Endodermal cell (in vitro differentiated cells): Measurements from ENCODE around the gene SLC5A5. TPM values are rescaled to one million over a fixed set of nuclear protein-coding genes. Genes with fewer than 3 reads are reported as not detected.

Experiments
- DNase-seq: peaks from one replicate; pipeline ENCODE4 v3.0.0-alpha.2; 2017
- H3K27ac ChIP-seq: 2 replicates; pipeline ENCODE4 v1.5.1; 2013; ENCODE audit warnings: mild to moderate bottlenecking, low read depth, low read length, moderate library complexity
- H3K27me3 ChIP-seq: 2 replicates; pipeline ENCODE4 v1.6.1; 2013; ENCODE audit warnings: mild to moderate bottlenecking, low read length, moderate library complexity; ENCODE audit not compliant: insufficient read depth, control insufficient read depth, poor library complexity, severe bottlenecking
- H3K36me3 ChIP-seq: 2 replicates; pipeline ENCODE4 v1.7.0; 2013; ENCODE audit warnings: mild to moderate bottlenecking, low read length, moderate library complexity; ENCODE audit not compliant: control insufficient read depth, insufficient read depth
- H3K4me1 ChIP-seq: one replicate; pipeline ENCODE4 v1.7.0; 2013; ENCODE audit warnings: low read length; ENCODE audit not compliant: control insufficient read depth, insufficient read depth
- H3K4me3 ChIP-seq: 2 replicates; pipeline ENCODE4 v1.5.1; 2013; ENCODE audit warnings: mild to moderate bottlenecking, low read length, moderate library complexity
- H3K9ac ChIP-seq: 2 replicates; pipeline ENCODE4 v1.6.1; 2013; ENCODE audit warnings: mild to moderate bottlenecking, low read length, moderate library complexity; ENCODE audit not compliant: poor library complexity, severe bottlenecking; ENCODE audit errors: extremely low read depth
- H3K9me3 ChIP-seq: 2 replicates; pipeline ENCODE4 v1.6.1; 2013; ENCODE audit warnings: mild to moderate bottlenecking, low read length, moderate library complexity; ENCODE audit not compliant: control insufficient read depth
- H3K27ac Mint-ChIP-seq: 2 replicates; pipeline ENCODE4 v1.8.0; 2020; ENCODE audit warnings: mixed read lengths
- H3K27me3 Mint-ChIP-seq: 2 replicates; pipeline ENCODE4 v1.8.0; 2021; ENCODE audit warnings: mild to moderate bottlenecking, mixed read lengths; ENCODE audit not compliant: insufficient read depth
- H3K36me3 Mint-ChIP-seq: 2 replicates; pipeline ENCODE4 v1.8.0; 2020; ENCODE audit warnings: low read depth, mixed read lengths
- H3K4me1 Mint-ChIP-seq: 2 replicates; pipeline ENCODE4 v1.8.0; 2020; ENCODE audit warnings: mixed read lengths
- H3K4me3 Mint-ChIP-seq: 2 replicates; pipeline ENCODE4 v1.8.0; 2020; ENCODE audit warnings: mild to moderate bottlenecking, moderate library complexity, mixed read lengths
- H3K9me3 Mint-ChIP-seq: 2 replicates; pipeline ENCODE4 v1.8.0; 2020; ENCODE audit warnings: mild to moderate bottlenecking, mixed read lengths
- CTCF ChIP-seq: fragments of 200-600 bp; sonication (generic); conservative IDR thresholded peaks from 2 replicates; pipeline ENCODE4 v1.5.0; 2021; ENCODE audit warnings: antibody characterized with exemption, mild to moderate bottlenecking
- WGBS, 2 experiments: methylation state at CpG; one replicate each; pipeline versions ENCODE4 v1.1.5 to v1.1.7; 2013; ENCODE audit warnings: missing lambda C conversion rate in 2 of 2, mixed read lengths in 1 of 2; ENCODE audit not compliant: insufficient coverage in 1 of 2, insufficient read length in 1 of 2; 5-methylcytosine and 5-hydroxymethylcytosine counted together
- long read RNA-seq, 4 experiments: library from polyadenylated mRNA in 2 of 4; library from RNA in 1 of 4; library from capped mRNA in 1 of 4; stranded (forward) in 3 of 4; unstranded in 1 of 4; transcript quantifications; one replicate each; pipeline ENCODE4 v2.0.0, GENCODE V29; 2020 to 2021; ENCODE audit warnings: inconsistent platforms in 1 of 4
- polyA plus RNA-seq, 2 experiments: library from polyadenylated mRNA; stranded (reverse); fragments of 50-300 nt; gene quantifications; one replicate each; pipeline ENCODE4 v1.2.3, GENCODE V29; 2013
- total RNA-seq, 2 donors: library from RNA; stranded (reverse); fragmentation: NEBNext Ultra II Directional in 1 of 2; extraction: Animal tissue kit (Norgen Biotek cat#: 25700) in 1 of 2; gene quantifications; 2 replicates in 1 of 2; 3 replicates in 1 of 2; pipeline ENCODE4 v1.2.1, GENCODE V29; 2021

The SLC5A5 gene
- total RNA-seq, result under 1 TPM in 1 of 2 donors, not detected in 1; 0.15 TPM
- polyA plus RNA-seq (2013, experiment 1 of 2), result 0.14 TPM
- 0.37 TPM for polyA plus RNA-seq (2013, experiment 2 of 2)
- long read RNA-seq, experiment 1, result 0 reads
- long read RNA-seq, experiment 2, result 0 reads
- long read RNA-seq, experiment 3, result 0 reads
- long read RNA-seq, experiment 4, result 0 reads

DNA sequence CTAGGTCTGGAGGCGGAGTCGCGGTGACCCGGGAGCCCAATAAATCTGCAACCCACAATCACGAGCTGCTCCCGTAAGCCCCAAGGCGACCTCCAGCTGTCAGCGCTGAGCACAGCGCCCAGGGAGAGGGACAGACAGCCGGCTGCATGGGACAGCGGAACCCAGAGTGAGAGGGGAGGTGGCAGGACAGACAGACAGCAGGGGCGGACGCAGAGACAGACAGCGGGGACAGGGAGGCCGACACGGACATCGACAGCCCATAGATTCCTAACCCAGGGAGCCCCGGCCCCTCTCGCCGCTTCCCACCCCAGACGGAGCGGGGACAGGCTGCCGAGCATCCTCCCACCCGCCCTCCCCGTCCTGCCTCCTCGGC, at the start of gene SLC5A5:
Gene SLC5A5, plus strand, starts transcription at position 68 of the 373 bp plus-strand sequence. CDS start 375 bp downstream, outside the sequence.
- peak; percentile 74 for DNase-seq
- no peaks in the 10 kb centered on the region for H3K9me3 ChIP-seq
- H3K4me3 Mint-ChIP-seq, result no peak within 1 kb of the TSS
- no peaks in the 10 kb centered on the region for H3K36me3 Mint-ChIP-seq
- H3K27me3 ChIP-seq, result peaks cover 7% of the 10 kb centered on the region
- no peaks in the 10 kb centered on the region for H3K36me3 ChIP-seq
- no peaks in the 10 kb centered on the region for H3K4me1 ChIP-seq
- 37 to 61% methylated on average over 7 to 26 of the region's 26 CpGs for WGBS, 2 experiments
- no peak within 1 kb of the TSS for H3K4me3 ChIP-seq
- H3K27ac Mint-ChIP-seq, result no peak within 1 kb of the TSS
- no peaks in the 10 kb centered on the region for H3K4me1 Mint-ChIP-seq
- H3K27ac ChIP-seq, result no peak within 1 kb of the TSS
- no peak within 1 kb of the TSS for H3K9ac ChIP-seq
- peaks cover 44% of the 10 kb centered on the region for H3K27me3 Mint-ChIP-seq
- no peaks in the 10 kb centered on the region for H3K9me3 Mint-ChIP-seq
- TF ChIP-seq CTCF, result no peak

DNA sequence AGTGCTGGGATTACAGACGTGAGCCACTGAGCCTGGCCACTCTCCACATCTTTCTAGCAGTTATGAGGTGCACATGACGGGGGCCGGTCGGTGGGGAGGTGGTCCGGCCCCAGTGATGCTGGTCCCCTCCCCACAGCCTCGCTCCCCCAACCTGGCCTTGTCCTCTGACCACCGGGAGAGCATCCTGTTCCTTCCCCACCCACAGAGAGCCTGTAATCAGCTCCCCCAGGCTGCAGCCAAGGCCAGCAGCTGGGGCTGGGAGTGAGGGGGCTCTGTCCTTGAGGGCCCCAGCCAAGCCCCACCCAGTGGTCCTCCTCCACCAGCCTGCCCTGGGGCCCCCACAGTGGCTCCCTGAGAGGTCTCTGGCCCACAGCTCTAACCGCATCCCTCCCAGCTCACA, 47.4 kb upstream of the SLC5A5 start:
- H3K36me3 ChIP-seq, result no peaks in the 10 kb centered on the region
- no peak overlapping the region for H3K4me3 ChIP-seq
- H3K36me3 Mint-ChIP-seq, result no peaks in the 10 kb centered on the region
- no peak overlapping the region for H3K27ac ChIP-seq
- no peak overlapping the region for H3K9ac ChIP-seq
- H3K4me1 Mint-ChIP-seq, result no peaks in the 10 kb centered on the region
- DNase-seq, result no peak
- no peaks in the 10 kb centered on the region for H3K9me3 Mint-ChIP-seq
- no peak overlapping the region for H3K4me3 Mint-ChIP-seq
- H3K4me1 ChIP-seq, result no peaks in the 10 kb centered on the region
- WGBS, 2 experiments, result 78 to 83% methylated on average over 4 to 8 of the region's 8 CpGs
- H3K27ac Mint-ChIP-seq, result no peak overlapping the region
- no peaks in the 10 kb centered on the region for H3K9me3 ChIP-seq
- no peaks in the 10 kb centered on the region for H3K27me3 Mint-ChIP-seq
- TF ChIP-seq CTCF, result no peak
- H3K27me3 ChIP-seq, result no peaks in the 10 kb centered on the region

DNA sequence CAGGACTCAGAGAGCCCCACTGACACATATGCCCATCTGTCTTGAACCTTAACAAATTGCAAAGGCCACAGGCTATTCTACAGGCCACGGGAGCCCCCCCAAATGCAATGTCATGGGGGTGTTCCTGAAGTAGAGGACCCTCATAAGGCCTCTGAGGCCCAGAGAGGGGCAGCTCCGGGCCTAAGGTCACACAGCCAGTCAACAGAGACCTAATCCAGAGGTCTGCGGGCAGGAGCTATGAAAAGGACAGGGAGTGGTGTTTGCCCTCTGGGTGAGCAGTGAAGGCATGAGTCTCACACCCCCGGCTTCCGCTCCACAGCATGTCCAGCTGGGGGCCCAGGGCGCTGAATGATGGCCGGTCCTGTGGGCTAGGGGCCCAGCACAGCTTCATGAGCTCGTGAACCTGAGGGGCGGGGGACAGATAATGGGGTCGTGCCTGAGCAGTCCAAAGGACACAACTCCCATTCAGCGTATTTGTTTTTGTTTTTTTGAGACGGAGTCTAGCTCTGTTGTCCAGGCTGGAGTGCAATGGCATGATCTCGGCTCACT, 45.2 kb upstream of the SLC5A5 start:
- no peak overlapping the region for H3K4me3 Mint-ChIP-seq
- Histone ChIP-seq H3K27ac (no peak overlapping the region), H3K9ac (no peak overlapping the region), H3K9me3 (no peaks in the 10 kb centered on the region), H3K4me1 (no peaks in the 10 kb centered on the region), H3K4me3 (no peak overlapping the region), H3K36me3 (no peaks in the 10 kb centered on the region), H3K27me3 (peaks cover 4% of the 10 kb centered on the region)
- DNase-seq, result no peak
- TF ChIP-seq CTCF, result no peak
- H3K9me3 Mint-ChIP-seq, result no peaks in the 10 kb centered on the region
- WGBS, 2 experiments, result 87 to 94% methylated on average over 13 of the region's 13 CpGs
- no peak overlapping the region for H3K27ac Mint-ChIP-seq
- peaks cover 3% of the 10 kb centered on the region for H3K4me1 Mint-ChIP-seq
- no peaks in the 10 kb centered on the region for H3K36me3 Mint-ChIP-seq
- H3K27me3 Mint-ChIP-seq, result peaks cover 8% of the 10 kb centered on the region
